ENCODE results near the gene TSHZ2.

DNA sequence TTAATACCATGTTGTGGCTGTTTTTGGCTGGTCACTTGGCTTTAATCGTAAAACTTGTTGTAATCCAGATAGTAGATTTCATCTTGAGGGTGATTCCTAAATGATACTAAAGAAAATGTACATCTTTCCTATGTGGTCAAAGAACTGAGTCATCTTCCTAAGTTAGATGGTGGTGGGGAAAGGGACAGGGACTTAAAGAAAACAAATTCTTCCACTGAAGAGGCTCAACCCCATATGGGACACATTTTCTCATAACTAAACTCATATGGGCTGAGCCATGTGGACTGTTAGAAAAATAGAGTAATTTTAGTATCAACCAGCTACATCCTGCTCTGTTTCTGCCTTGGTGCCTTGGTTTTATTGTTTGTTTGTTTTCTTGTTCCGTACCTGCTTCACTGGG, 155.8 kb downstream of the TSHZ2 start:
- TF ChIP-seq TARDBP (IDR thresholded peaks at IDR 0.05) (no peak), BHLHE40 (IDR thresholded peaks at IDR 0.05; ENCODE audit: borderline replicate concordance) (no peak), FOXM1 (IDR thresholded peaks at IDR 0.05; ENCODE audit: borderline replicate concordance) (no peak)

Data from HEK293T (cell line).